Prostate gland (tissue), 2 donors: ENCODE measurements around the gene EEF1AKMT1. TPM values are rescaled to one million over a fixed set of nuclear protein-coding genes. Genes with fewer than 3 reads are reported as not detected.

Source experiments
- DNase-seq: peaks from one replicate; pipeline ENCODE4 v3.0.0-alpha.2; 2019; ENCODE audit warnings: low spot score
- H3K27ac ChIP-seq, 2 donors: fragments of 200-600 bp; sonication (generic); 2 replicates each; pipeline ENCODE4 v1.5.1; 2017 to 2019
- H3K27me3 ChIP-seq: fragments of 200-600 bp; sonication (generic); replicated peaks from 2 replicates; pipeline ENCODE4 v1.5.1; 2019; ENCODE audit not compliant: insufficient read depth
- H3K36me3 ChIP-seq, 2 donors: fragments of 200-600 bp; sonication (generic); 1 replicate in 1 of 2; 2 replicates in 1 of 2; pipeline versions ENCODE4 v1.5.1 to v1.8.1; 2017 to 2019
- H3K4me1 ChIP-seq: fragments of 200-600 bp; sonication (generic); replicated peaks from 2 replicates; pipeline ENCODE4 v1.5.1; 2019
- H3K4me3 ChIP-seq, 2 donors: fragments of 200-600 bp; sonication (generic); 2 replicates each; pipeline ENCODE4 v1.5.1; 2017 to 2019
- H3K9me3 ChIP-seq: fragments of 200-600 bp; sonication (generic); 2 replicates; pipeline ENCODE4 v1.5.1; 2017
- POLR2A ChIP-seq: fragments of 450-650 bp; IDR thresholded peaks from one replicate; pipeline ENCODE4 v1.6.1; 2016; ENCODE audit warnings: antibody characterized with exemption, mild to moderate bottlenecking
- POLR2AphosphoS5 ChIP-seq: sonication (generic); formaldehyde crosslinking; IDR thresholded peaks from one replicate; pipeline ENCODE4 v1.6.1; 2017; ENCODE audit warnings: antibody characterized with exemption
- WGBS: methylation state at CpG from one replicate; pipeline ENCODE4 v1.1.5; 2018; 5-methylcytosine and 5-hydroxymethylcytosine counted together
- intact Hi-C: fragments of 100-400 bp; cut with DNase I; formaldehyde crosslinking; loops from one replicate; pipeline ENCODE4 v1.14.2; 2022
- total RNA-seq, 2 donors: library from RNA; depleted of rRNA; stranded (reverse); fragments of >200 nt; gene quantifications; one replicate each; pipeline ENCODE4 v1.1.0, GENCODE V29; 2016
- TF ChIP-seq, protein P1 (sequence below), 4 experiments: fragments of 200-600 bp in 2 of 4; fragments of 450-650 bp in 2 of 4; sonication (generic) in 2 of 4; IDR thresholded peaks; 1 replicate in 3 of 4; 2 replicates in 1 of 4; pipeline ENCODE4 v1.5.1; 2016 to 2019; ENCODE audit warnings: antibody characterized with exemption in 4 of 4, mild to moderate bottlenecking in 2 of 4, moderate library complexity in 2 of 4

Gene EEF1AKMT1
- total RNA-seq, 2 donors from 2014 or later: 11.4 to 31.6 TPM

DNA sequence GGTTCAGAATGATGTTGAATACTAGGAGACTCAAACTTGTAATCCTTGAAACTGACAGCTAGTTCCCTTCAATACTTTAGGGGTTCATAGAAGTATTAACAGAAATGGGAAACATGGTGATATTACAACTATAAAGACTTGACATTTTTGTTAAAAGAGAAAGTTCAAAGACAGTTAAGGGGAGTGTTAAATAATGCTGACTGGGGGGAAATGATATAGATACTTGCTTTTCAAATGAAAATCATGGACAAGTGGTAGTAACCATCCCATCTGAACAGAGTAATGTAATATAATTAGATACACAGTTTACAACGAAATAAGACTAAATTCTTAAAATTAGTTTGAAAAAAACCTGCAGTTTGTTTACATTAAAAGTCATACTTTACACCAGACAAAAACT is 6.6 kb upstream of the EEF1AKMT1 start:
- Histone ChIP-seq H3K9me3 (no peaks in the 10 kb centered on the region), H3K4me1 (no peaks in the 10 kb centered on the region), H3K36me3 (no peaks in the 10 kb centered on the region), H3K27me3 (no peaks in the 10 kb centered on the region), H3K27ac (no peak overlapping the region), H3K4me3 (no peak overlapping the region)
- 81% methylated on average over 1 of the region's 1 CpG for WGBS
- no peak for DNase-seq
- intact Hi-C loops: no loop called here
- TF ChIP-seq POLR2A (no peak), POLR2AphosphoS5 (no peak)
- TF ChIP-seq, protein P1, sequence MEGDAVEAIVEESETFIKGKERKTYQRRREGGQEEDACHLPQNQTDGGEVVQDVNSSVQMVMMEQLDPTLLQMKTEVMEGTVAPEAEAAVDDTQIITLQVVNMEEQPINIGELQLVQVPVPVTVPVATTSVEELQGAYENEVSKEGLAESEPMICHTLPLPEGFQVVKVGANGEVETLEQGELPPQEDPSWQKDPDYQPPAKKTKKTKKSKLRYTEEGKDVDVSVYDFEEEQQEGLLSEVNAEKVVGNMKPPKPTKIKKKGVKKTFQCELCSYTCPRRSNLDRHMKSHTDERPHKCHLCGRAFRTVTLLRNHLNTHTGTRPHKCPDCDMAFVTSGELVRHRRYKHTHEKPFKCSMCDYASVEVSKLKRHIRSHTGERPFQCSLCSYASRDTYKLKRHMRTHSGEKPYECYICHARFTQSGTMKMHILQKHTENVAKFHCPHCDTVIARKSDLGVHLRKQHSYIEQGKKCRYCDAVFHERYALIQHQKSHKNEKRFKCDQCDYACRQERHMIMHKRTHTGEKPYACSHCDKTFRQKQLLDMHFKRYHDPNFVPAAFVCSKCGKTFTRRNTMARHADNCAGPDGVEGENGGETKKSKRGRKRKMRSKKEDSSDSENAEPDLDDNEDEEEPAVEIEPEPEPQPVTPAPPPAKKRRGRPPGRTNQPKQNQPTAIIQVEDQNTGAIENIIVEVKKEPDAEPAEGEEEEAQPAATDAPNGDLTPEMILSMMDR (IDR thresholded peaks at IDR 0.05): no peak

DNA sequence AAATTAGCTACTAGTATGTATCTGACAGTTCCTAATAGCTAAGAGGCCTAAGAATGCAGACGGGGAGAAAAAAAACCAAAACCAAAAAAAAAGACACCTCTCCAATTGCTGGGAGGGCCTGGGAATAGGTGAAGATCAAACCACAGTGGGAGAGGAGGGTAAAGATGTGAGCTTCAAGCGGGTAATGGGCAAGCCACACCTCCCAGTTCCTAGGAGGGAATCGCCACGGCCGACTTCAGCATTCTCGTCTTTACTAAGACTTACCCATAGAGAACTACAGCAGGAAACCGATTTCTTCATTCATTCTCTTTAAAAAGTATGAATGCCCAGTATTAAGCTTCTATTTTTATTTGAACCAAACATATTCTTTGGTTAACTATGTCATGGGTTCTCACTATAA is 5.6 kb upstream of the EEF1AKMT1 start:
- Histone ChIP-seq H3K9me3 (no peaks in the 10 kb centered on the region), H3K27ac (no peak overlapping the region), H3K4me1 (no peaks in the 10 kb centered on the region), H3K36me3 (no peaks in the 10 kb centered on the region), H3K27me3 (no peaks in the 10 kb centered on the region), H3K4me3 (no peak overlapping the region)
- intact Hi-C loops: no loop called here
- no peak for TF ChIP-seq POLR2AphosphoS5
- no peak for TF ChIP-seq POLR2A
- TF ChIP-seq, protein P1 (IDR thresholded peaks at IDR 0.05): no peak
- 93% methylated on average over 7 of the region's 7 CpGs for WGBS
- DNase-seq: no peak

DNA sequence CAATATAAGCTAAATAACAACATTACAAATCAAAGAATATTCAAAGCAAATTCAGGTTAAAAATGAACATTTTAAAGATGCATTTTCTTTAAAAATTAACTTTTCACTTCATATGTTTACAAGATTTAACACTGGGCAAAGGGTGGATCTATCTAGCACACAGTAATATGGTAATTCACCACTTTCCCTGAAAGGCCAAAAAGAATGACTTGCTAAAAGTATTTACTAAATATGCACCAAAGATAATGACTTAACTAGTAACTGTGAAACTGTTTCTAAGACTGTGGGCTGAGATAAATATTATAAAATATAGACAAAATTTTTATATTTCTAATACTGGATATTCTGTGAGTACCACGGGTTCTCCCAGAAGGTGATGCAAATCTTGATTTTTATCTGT is 4.5 kb upstream of the EEF1AKMT1 start:
- H3K4me3 ChIP-seq: no peak overlapping the region
- DNase-seq: no peak

DNA sequence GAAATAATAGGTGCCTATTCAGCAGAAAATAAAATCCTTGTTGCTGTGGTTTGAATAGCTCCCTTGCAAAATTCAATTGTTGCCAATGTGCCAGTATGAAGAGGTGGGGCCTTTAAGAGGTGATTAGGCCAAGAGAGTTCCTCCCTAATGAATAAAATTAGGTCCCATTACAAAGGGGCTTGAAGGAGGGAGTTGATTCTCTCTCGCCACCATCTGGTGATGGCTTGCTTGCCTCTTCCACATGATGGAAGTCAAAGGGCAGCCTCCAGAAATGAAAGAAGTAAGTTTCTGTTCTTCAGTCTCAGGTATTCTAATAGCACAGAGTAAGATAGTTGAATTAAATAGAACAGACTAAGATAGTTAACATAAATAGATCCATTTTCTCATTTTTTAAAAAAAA is 3.0 kb upstream of the EEF1AKMT1 start:
- DNase-seq: no peak
- no peaks in the 10 kb centered on the region for H3K4me1 ChIP-seq
- no peak overlapping the region for H3K4me3 ChIP-seq
- no peak for TF ChIP-seq POLR2A
- TF ChIP-seq, protein P1 (IDR thresholded peaks at IDR 0.05): no peak
- TF ChIP-seq POLR2AphosphoS5: no peak
- H3K9me3 ChIP-seq: no peaks in the 10 kb centered on the region
- intact Hi-C loops: no loop called here
- no peaks in the 10 kb centered on the region for H3K27me3 ChIP-seq
- no peak overlapping the region for H3K27ac ChIP-seq
- H3K36me3 ChIP-seq: no peaks in the 10 kb centered on the region
- WGBS: 97% methylated on average over 1 of the region's 1 CpG

More for the DNA sequence above, 4.5 kb upstream of the EEF1AKMT1 start:
- H3K9me3 ChIP-seq: no peaks in the 10 kb centered on the region
- no peak for TF ChIP-seq POLR2AphosphoS5
- TF ChIP-seq, protein P1 (IDR thresholded peaks at IDR 0.05): no peak
- no peak for TF ChIP-seq POLR2A
- no peak overlapping the region for H3K27ac ChIP-seq
- H3K36me3 ChIP-seq: no peaks in the 10 kb centered on the region
- 92% methylated on average over 1 of the region's 1 CpG for WGBS
- no peaks in the 10 kb centered on the region for H3K27me3 ChIP-seq
- intact Hi-C loops: no loop called here
- H3K4me1 ChIP-seq: no peaks in the 10 kb centered on the region

DNA sequence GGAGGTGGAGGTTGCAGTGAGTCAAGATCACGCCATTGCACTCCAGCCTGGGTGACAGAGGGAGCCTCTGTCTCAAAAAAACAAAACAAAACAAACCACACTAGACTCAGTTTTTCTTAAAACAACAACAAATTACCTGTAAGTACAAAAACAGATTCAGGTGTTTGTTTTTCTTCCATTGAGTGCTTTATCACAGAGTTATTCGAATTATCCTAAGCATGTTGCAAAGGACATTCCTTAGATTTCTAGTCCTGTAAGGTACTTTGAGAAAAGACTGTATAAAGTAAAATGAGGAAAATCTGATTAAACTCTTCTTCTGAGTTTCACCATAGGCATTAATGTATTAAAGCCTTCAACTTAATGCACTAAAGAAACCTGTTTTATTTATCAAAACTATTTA is 2.2 kb upstream of the EEF1AKMT1 start:
- no peaks in the 10 kb centered on the region for H3K4me1 ChIP-seq
- H3K4me3 ChIP-seq: no peak overlapping the region
- no peak overlapping the region for H3K27ac ChIP-seq
- intact Hi-C loops: no loop called here
- no peak for TF ChIP-seq POLR2A
- no peaks in the 10 kb centered on the region for H3K27me3 ChIP-seq
- no peaks in the 10 kb centered on the region for H3K9me3 ChIP-seq
- 94% methylated on average over 2 of the region's 2 CpGs for WGBS
- no peak for DNase-seq
- H3K36me3 ChIP-seq: no peaks in the 10 kb centered on the region
